ENCODE measurements around the gene DARS1.

Gene DARS1

GRCh38 chr2:136016836-136017235 lies 31.4 kb upstream of the DARS1 start:
- Histone ChIP-seq H3K4me3 (ENCODE audit: low read depth, low read length) (no peak overlapping the region), H3K4me1 (ENCODE audit: control insufficient read depth, insufficient read depth, low read length) (no peaks in the 10 kb centered on the region), H3K27ac (ENCODE audit: extremely low read depth, low read depth, low read length) (no peak overlapping the region), H3K9me3 (ENCODE audit: control insufficient read depth, insufficient read depth, low read depth, low read length) (no peaks in the 10 kb centered on the region), H3K36me3 (ENCODE audit: control insufficient read depth in 2 of 2, insufficient read depth in 1 of 2, low read length in 2 of 2) (no peaks in the 10 kb centered on the region)
- TF ChIP-seq, protein P1, sequence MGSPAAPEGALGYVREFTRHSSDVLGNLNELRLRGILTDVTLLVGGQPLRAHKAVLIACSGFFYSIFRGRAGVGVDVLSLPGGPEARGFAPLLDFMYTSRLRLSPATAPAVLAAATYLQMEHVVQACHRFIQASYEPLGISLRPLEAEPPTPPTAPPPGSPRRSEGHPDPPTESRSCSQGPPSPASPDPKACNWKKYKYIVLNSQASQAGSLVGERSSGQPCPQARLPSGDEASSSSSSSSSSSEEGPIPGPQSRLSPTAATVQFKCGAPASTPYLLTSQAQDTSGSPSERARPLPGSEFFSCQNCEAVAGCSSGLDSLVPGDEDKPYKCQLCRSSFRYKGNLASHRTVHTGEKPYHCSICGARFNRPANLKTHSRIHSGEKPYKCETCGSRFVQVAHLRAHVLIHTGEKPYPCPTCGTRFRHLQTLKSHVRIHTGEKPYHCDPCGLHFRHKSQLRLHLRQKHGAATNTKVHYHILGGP (tag by site-specific recombination; IDR thresholded peaks at IDR 0.05), result no peak
- TF ChIP-seq ZNF664 (tag by site-specific recombination; IDR thresholded peaks at IDR 0.05), result no peak
- TF ChIP-seq ZNF354C (tag by site-specific recombination; IDR thresholded peaks at IDR 0.05; ENCODE audit: borderline replicate concordance, low read depth), result no peak
- TF ChIP-seq ZNF292 (tag by site-specific recombination; IDR thresholded peaks at IDR 0.05; ENCODE audit: borderline replicate concordance, low read depth), result no peak
- TF ChIP-seq ZNF350 (tag by site-specific recombination; IDR thresholded peaks at IDR 0.05), result no peak
- no peak for TF ChIP-seq ZNF473 (tag by site-specific recombination; IDR thresholded peaks at IDR 0.05)
- CTCF ChIA-PET, result interaction anchor here (1.0 to 1.5 kb wide), 2 partner anchors 8 to 10 kb away, joined by 3 to 4 read pairs; no protein-coding TSS in a partner anchor
- POLR2A ChIA-PET, result interaction anchor here (0.7 kb wide), 1 partner anchor 555 kb away, joined by 4 read pairs; no protein-coding TSS in a partner anchor

GRCh38 chr2:136016427-136016826 lies 31.0 kb upstream of the DARS1 start:
- Histone ChIP-seq H3K9me3 (ENCODE audit: control insufficient read depth, insufficient read depth, low read depth, low read length) (no peaks in the 10 kb centered on the region), H3K4me3 (ENCODE audit: low read depth, low read length) (no peak overlapping the region), H3K27ac (ENCODE audit: extremely low read depth, low read depth, low read length) (no peak overlapping the region), H3K4me1 (ENCODE audit: control insufficient read depth, insufficient read depth, low read length) (no peaks in the 10 kb centered on the region), H3K36me3 (ENCODE audit: control insufficient read depth in 2 of 2, insufficient read depth in 1 of 2, low read length in 2 of 2) (no peaks in the 10 kb centered on the region)
- POLR2A ChIA-PET, result no interaction called here
- TF ChIP-seq SETDB1 (IDR thresholded peaks at IDR 0.05; ENCODE audit: insufficient read length, low read length) (no peak), ZNF26 (tag by site-specific recombination; IDR thresholded peaks at IDR 0.05) (no peak)
- CTCF ChIA-PET, result interaction anchor here (1.0 to 1.5 kb wide), 2 partner anchors 8 to 11 kb away, joined by 3 to 4 read pairs; no protein-coding TSS in a partner anchor

DNA sequence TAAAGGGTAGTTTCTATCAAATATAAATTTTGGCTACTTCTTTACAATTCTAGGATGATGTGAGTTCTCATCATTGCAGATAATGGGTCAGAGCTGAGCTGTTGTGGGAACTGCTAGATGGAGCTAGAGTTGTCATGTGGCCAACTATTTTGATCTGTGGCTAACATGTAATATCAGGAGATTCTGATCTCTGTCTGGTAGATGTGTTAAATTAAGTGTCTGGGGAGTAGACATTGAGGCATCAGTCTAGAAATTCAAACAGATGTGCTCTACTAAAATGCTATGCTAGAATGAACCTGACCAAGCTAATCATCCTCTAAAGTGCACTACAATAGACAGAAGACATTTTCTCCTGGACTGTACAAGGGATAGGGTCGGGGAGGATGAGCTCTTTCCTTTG lies 30.3 kb upstream of the DARS1 start:
- TF ChIP-seq BCL11B (tag by site-specific recombination; IDR thresholded peaks at IDR 0.05; ENCODE audit: low read depth), result no peak
- CTCF ChIA-PET, result interaction anchor here (0.6 to 1.5 kb wide), 2 partner anchors 9 to 74 kb away, joined by 3 to 4 read pairs; no protein-coding TSS in a partner anchor
- H3K27ac ChIP-seq (ENCODE audit: extremely low read depth, low read depth, low read length), result no peak overlapping the region
- H3K4me1 ChIP-seq (ENCODE audit: control insufficient read depth, insufficient read depth, low read length), result no peaks in the 10 kb centered on the region
- POLR2A ChIA-PET, result no interaction called here
- no peaks in the 10 kb centered on the region for H3K36me3 ChIP-seq (ENCODE audit: control insufficient read depth in 2 of 2, insufficient read depth in 1 of 2, low read length in 2 of 2)
- no peaks in the 10 kb centered on the region for H3K9me3 ChIP-seq (ENCODE audit: control insufficient read depth, insufficient read depth, low read depth, low read length)
- no peak overlapping the region for H3K4me3 ChIP-seq (ENCODE audit: low read depth, low read length)

DNA sequence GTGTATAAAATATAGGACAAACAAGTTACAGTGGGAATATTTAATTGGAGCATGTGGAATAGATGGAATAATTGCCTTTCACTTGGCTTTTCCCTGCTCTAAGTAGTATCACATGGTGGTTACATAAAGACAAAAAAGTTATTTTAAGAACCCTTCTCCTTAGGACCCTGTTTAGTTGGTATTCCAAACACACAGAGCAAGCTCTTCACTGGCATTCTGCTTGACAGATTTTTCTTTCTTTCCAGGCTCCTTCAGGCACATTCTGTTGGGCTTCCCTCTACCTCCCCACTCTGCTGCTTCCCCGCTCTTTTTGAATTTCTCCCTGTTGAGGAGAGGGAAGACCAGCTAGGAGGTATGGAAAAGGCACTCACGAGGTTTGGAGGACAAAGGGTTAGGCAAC lies 29.0 kb upstream of the DARS1 start:
- no peak for TF ChIP-seq ZNF155 (tag by site-specific recombination; IDR thresholded peaks at IDR 0.05)
- POLR2A ChIA-PET, result no interaction called here

GRCh38 chr2:136013955-136014354 lies 28.5 kb upstream of the DARS1 start:
- CTCF ChIA-PET, result interaction anchor here (0.6 kb wide), 2 partner anchors 67 to 214 kb away, joined by 3 read pairs; no protein-coding TSS in a partner anchor
- no peak overlapping the region for H3K27ac ChIP-seq (ENCODE audit: extremely low read depth, low read depth, low read length)
- POLR2A ChIA-PET, result no interaction called here

More for the DNA sequence above, 29.0 kb upstream of the DARS1 start:
- CTCF ChIA-PET, result no interaction called here
- no peaks in the 10 kb centered on the region for H3K4me1 ChIP-seq (ENCODE audit: control insufficient read depth, insufficient read depth, low read length)
- no peak overlapping the region for H3K4me3 ChIP-seq (ENCODE audit: low read depth, low read length)
- H3K27ac ChIP-seq (ENCODE audit: extremely low read depth, low read depth, low read length), result no peak overlapping the region
- H3K36me3 ChIP-seq (ENCODE audit: control insufficient read depth in 2 of 2, insufficient read depth in 1 of 2, low read length in 2 of 2), result no peaks in the 10 kb centered on the region
- no peaks in the 10 kb centered on the region for H3K9me3 ChIP-seq (ENCODE audit: control insufficient read depth, insufficient read depth, low read depth, low read length)

More at GRCh38 chr2:136013955-136014354, 28.5 kb upstream of the DARS1 start:
- Histone ChIP-seq H3K9me3 (ENCODE audit: control insufficient read depth, insufficient read depth, low read depth, low read length) (no peaks in the 10 kb centered on the region), H3K4me3 (ENCODE audit: low read depth, low read length) (no peak overlapping the region), H3K4me1 (ENCODE audit: control insufficient read depth, insufficient read depth, low read length) (no peaks in the 10 kb centered on the region), H3K36me3 (ENCODE audit: control insufficient read depth in 2 of 2, insufficient read depth in 1 of 2, low read length in 2 of 2) (no peaks in the 10 kb centered on the region)
- TF ChIP-seq KLF10 (tag by site-specific recombination; IDR thresholded peaks at IDR 0.05), result no peak
- TF ChIP-seq ZNF221 (tag by site-specific recombination; IDR thresholded peaks at IDR 0.05; ENCODE audit: borderline replicate concordance), result no peak
- TF ChIP-seq ZBTB44 (tag by site-specific recombination; IDR thresholded peaks at IDR 0.05), result no peak
- no peak for TF ChIP-seq REPIN1 (tag by site-specific recombination; IDR thresholded peaks at IDR 0.05; ENCODE audit: low read depth)
- TF ChIP-seq ZNF473 (tag by site-specific recombination; IDR thresholded peaks at IDR 0.05), result no peak
- no peak for TF ChIP-seq ZNF138 (tag by site-specific recombination; IDR thresholded peaks at IDR 0.05; ENCODE audit: borderline replicate concordance)
- TF ChIP-seq ZNF155 (tag by site-specific recombination; IDR thresholded peaks at IDR 0.05), result no peak

Measured in HEK293 (cell line).